KMS-11 (cell line): ENCODE measurements around the gene CKM.
"Not testable (repeated sequence)": the region's sequence is repeated elsewhere in the genome, so short reads cannot be mapped to it uniquely, and the experiment has no call there.

Experiments used
- H2AFZ ChIP-seq: fragments of 200-600 bp; sonication (generic); 2 replicates; pipeline ENCODE4 v1.6.1; 2016; ENCODE audit warnings: antibody characterized with exemption, mixed run types, low read depth
- H3K27ac ChIP-seq: fragments of 200-600 bp; sonication (generic); 2 replicates; pipeline ENCODE4 v1.6.1; 2016; ENCODE audit warnings: mild to moderate bottlenecking, mixed run types
- H3K27me3 ChIP-seq: fragments of 200-600 bp; sonication (generic); 2 replicates; pipeline ENCODE4 v1.6.1; 2017; ENCODE audit warnings: mild to moderate bottlenecking, low read depth, mixed run types, moderate library complexity; ENCODE audit not compliant: insufficient read depth
- H3K36me3 ChIP-seq: fragments of 200-600 bp; sonication (generic); 2 replicates; pipeline ENCODE4 v1.6.1; 2017; ENCODE audit warnings: mild to moderate bottlenecking, mixed run types; ENCODE audit not compliant: insufficient read depth
- H3K4me1 ChIP-seq: fragments of 200-600 bp; sonication (generic); 2 replicates; pipeline ENCODE4 v1.6.1; 2016; ENCODE audit warnings: mild to moderate bottlenecking, low read depth, mixed run types; ENCODE audit not compliant: poor library complexity, severe bottlenecking
- H3K4me2 ChIP-seq: fragments of 200-600 bp; sonication (generic); 2 replicates; pipeline ENCODE4 v1.7.0; 2016; ENCODE audit warnings: mild to moderate bottlenecking, mixed run types
- H3K4me3 ChIP-seq: fragments of 200-600 bp; sonication (generic); IDR thresholded peaks from 2 replicates; pipeline ENCODE4 v1.6.1; 2017; ENCODE audit warnings: low read depth, low read length, mixed read lengths; ENCODE audit not compliant: insufficient read depth
- H3K79me2 ChIP-seq: fragments of 200-600 bp; sonication (generic); 2 replicates; pipeline ENCODE4 v1.6.1; 2016; ENCODE audit warnings: low read depth, mixed run types; ENCODE audit not compliant: insufficient read depth
- H3K9ac ChIP-seq: fragments of 200-600 bp; sonication (generic); 2 replicates; pipeline ENCODE4 v1.6.1; 2016; ENCODE audit warnings: mild to moderate bottlenecking, mixed run types
- H4K20me1 ChIP-seq: fragments of 200-600 bp; sonication (generic); 2 replicates; pipeline ENCODE4 v1.6.1; 2016; ENCODE audit warnings: mild to moderate bottlenecking, mixed run types; ENCODE audit not compliant: insufficient read depth
- CTCF ChIP-seq: fragments of 200-600 bp; sonication (generic); conservative IDR thresholded peaks from 2 replicates; pipeline ENCODE4 v1.6.1; 2017; ENCODE audit warnings: low read depth, mild to moderate bottlenecking, antibody characterized with exemption, low read length, moderate library complexity, mixed read lengths

Gene CKM

GRCh38 chr19:45271735-45272108, 51.0 kb downstream of the CKM start:
- TF ChIP-seq CTCF: no peak
- Histone ChIP-seq H3K36me3 (no peaks in the 10 kb centered on the region), H3K4me1 (no peaks in the 10 kb centered on the region), H3K4me3 (no peak overlapping the region), H2AFZ (no peak overlapping the region), H3K9ac (no peak overlapping the region), H3K27ac (no peak overlapping the region), H3K4me2 (no peak overlapping the region), H3K27me3 (no peaks in the 10 kb centered on the region), H4K20me1 (no peaks in the 10 kb centered on the region), H3K79me2 (no peaks in the 10 kb centered on the region)

GRCh38 chr19:45271098-45271734, 51.5 kb downstream of the CKM start:
- H3K9ac ChIP-seq: no peak overlapping the region
- H4K20me1 ChIP-seq: no peaks in the 10 kb centered on the region
- H3K36me3 ChIP-seq: no peaks in the 10 kb centered on the region
- no peaks in the 10 kb centered on the region for H3K27me3 ChIP-seq
- H3K27ac ChIP-seq: no peak overlapping the region
- no peak overlapping the region for H3K4me3 ChIP-seq
- no peaks in the 10 kb centered on the region for H3K4me1 ChIP-seq
- H2AFZ ChIP-seq: no peak overlapping the region
- TF ChIP-seq CTCF: no peak
- no peak overlapping the region for H3K4me2 ChIP-seq
- no peaks in the 10 kb centered on the region for H3K79me2 ChIP-seq

GRCh38 chr19:45269939-45270338, 52.7 kb downstream of the CKM start:
- not testable (repeated sequence) for H4K20me1 ChIP-seq, H3K36me3 ChIP-seq, H2AFZ ChIP-seq, H3K27ac ChIP-seq, H3K4me2 ChIP-seq, H3K79me2 ChIP-seq, H3K4me3 ChIP-seq, H3K27me3 ChIP-seq, H3K4me1 ChIP-seq, H3K9ac ChIP-seq

- Histone ChIP-seq H3K36me3 (no peaks in the 10 kb centered on the region), H3K4me2 (no peak overlapping the region), H3K27ac (no peak overlapping the region), H3K4me3 (no peak overlapping the region), H2AFZ (no peak overlapping the region), H3K9ac (no peak overlapping the region), H3K79me2 (no peaks in the 10 kb centered on the region), H3K4me1 (peaks cover 4% of the 10 kb centered on the region), H3K27me3 (no peaks in the 10 kb centered on the region), H4K20me1 (no peaks in the 10 kb centered on the region)
- TF ChIP-seq CTCF: no peak
These were observed 55.4 kb downstream of the CKM start for GRCh38 chr19:45267296-45267695.

- no peak overlapping the region for H3K9ac ChIP-seq
- H3K79me2 ChIP-seq: no peaks in the 10 kb centered on the region
- peaks cover 4% of the 10 kb centered on the region for H3K4me1 ChIP-seq
- no peak overlapping the region for H3K4me3 ChIP-seq
- no peak overlapping the region for H3K4me2 ChIP-seq
- TF ChIP-seq CTCF: no peak
- no peaks in the 10 kb centered on the region for H4K20me1 ChIP-seq
- no peak overlapping the region for H2AFZ ChIP-seq
- H3K27ac ChIP-seq: no peak overlapping the region
- no peaks in the 10 kb centered on the region for H3K36me3 ChIP-seq
- H3K27me3 ChIP-seq: no peaks in the 10 kb centered on the region
These were observed 57.3 kb downstream of the CKM start for GRCh38 chr19:45265375-45265774.
